ENCODE results near the gene MT1HL1. TPM values are rescaled to one million over a fixed set of nuclear protein-coding genes. Genes with fewer than 3 reads are reported as not detected.
A peak's percentile ranks its signal among the peaks of the same experiment; 100 is the strongest.

MT1HL1 gene
- total and polyA plus RNA-seq, 2 of the 8 experiments (the other 6 are each of a cell fraction or from before 2014, with no cell fraction given), result not detected

DNA sequence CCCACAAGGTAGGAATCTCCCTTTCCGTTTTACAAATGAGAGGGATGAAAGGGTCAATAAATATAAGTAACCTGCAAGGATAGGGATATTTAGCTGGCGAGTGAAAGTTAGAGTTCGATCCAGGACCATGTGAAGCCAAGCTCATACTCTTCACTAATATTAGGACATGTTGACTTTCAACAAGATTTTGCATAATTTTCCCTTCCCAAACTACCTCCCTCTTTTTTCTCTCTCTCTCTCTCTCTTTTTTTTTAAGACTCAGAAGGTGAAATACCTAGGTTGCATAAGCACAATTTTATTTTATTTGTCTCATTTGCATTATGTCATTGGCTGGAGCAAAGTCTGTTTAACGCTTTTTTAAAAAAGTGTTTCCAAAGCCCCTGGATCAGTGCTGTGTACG is 8.1 kb upstream of the MT1HL1 start:
- Histone ChIP-seq H3K79me2 (ENCODE audit: control insufficient read depth in 1 of 2, insufficient read depth in 2 of 2, low read length in 2 of 2) (no peaks in the 10 kb centered on the region), H2BK15ac (ENCODE audit: low read length) (no peak overlapping the region), H2BK20ac (ENCODE audit: low read length) (peak overlapping the region; percentile 41; the same call in 1 of the 2 replicates), H3K18ac (ENCODE audit: extremely low read depth, low read length) (no peak overlapping the region), H2BK5ac (ENCODE audit: low read depth, low read length) (no peak overlapping the region), H3K56ac (replicated peaks; ENCODE audit: insufficient read length, low read depth, low read length) (no peak overlapping the region), H3K4ac (replicated peaks; ENCODE audit: insufficient read length, low read depth, low read length) (no peak overlapping the region), H3K14ac (ENCODE audit: insufficient read length) (no peak overlapping the region), H2BK120ac (replicated peaks; ENCODE audit: low read depth, low read length) (no peak overlapping the region), H3K9me3 (ENCODE audit: insufficient read depth in 2 of 2, low read depth in 1 of 2, low read length in 1 of 2) (no peaks in the 10 kb centered on the region; a peak in 1 of 4 replicates), H3K23ac (ENCODE audit: insufficient read length) (no peak overlapping the region), H4K5ac (ENCODE audit: insufficient read length, low read depth, low read length) (no peak overlapping the region), H2AK5ac (ENCODE audit: low read depth, low read length) (no peak overlapping the region), H2BK12ac (ENCODE audit: low read depth, low read length) (peak overlapping the region; percentile 80; the same call in 1 of the 2 replicates), H2AFZ (ENCODE audit: low read length) (no peak overlapping the region), H3K9ac (replicated peaks in 1 of 4; ENCODE audit: extremely low read depth in 1 of 4, low read depth in 3 of 4, low read length in 3 of 4) (no peak overlapping the region), H3K4me3 (ENCODE audit: extremely low read depth in 1 of 4, insufficient read depth in 2 of 4, low read depth in 3 of 4, low read length in 4 of 4) (no peak overlapping the region), H3K79me1 (ENCODE audit: low read depth, low read length) (no peaks in the 10 kb centered on the region), H4K91ac (replicated peaks; ENCODE audit: insufficient read length, low read length) (no peak overlapping the region), H3K27me3 (replicated peaks in 1 of 4; ENCODE audit: control insufficient read depth in 3 of 4, extremely low read depth in 1 of 4, insufficient read depth in 3 of 4, low read length in 3 of 4) (no peaks in the 10 kb centered on the region), H3K4me2 (ENCODE audit: insufficient read depth in 1 of 2, low read depth in 2 of 2, low read length in 2 of 2) (no peak overlapping the region), H4K8ac (ENCODE audit: extremely low read depth, insufficient read depth, low read length) (no peak overlapping the region), H3K23me2 (ENCODE audit: low read depth, low read length) (0 out of 2 replicates have a peak, but pooled peaks cover 2% of the 10 kb centered on the region), H3K4me1 (replicated peaks in 1 of 4; ENCODE audit: control insufficient read depth in 3 of 4, insufficient read depth in 4 of 4, low read length in 3 of 4) (peaks cover 3 to 20% (median 8%) of the 10 kb centered on the region in 4 experiments), H3K36me3 (ENCODE audit: control insufficient read depth in 2 of 4, insufficient read depth in 4 of 4, low read length in 3 of 4) (no peaks in the 10 kb centered on the region), H4K20me1 (replicated peaks in 1 of 2; ENCODE audit: control insufficient read depth in 1 of 2, insufficient read depth in 2 of 2, low read length in 2 of 2) (no peaks in the 10 kb centered on the region), H3K27ac (ENCODE audit: low read depth, low read length) (no peak overlapping the region)
- no peak for DNase-seq (ENCODE audit: low read depth in 1 of 2, low spot score in 2 of 2)
- POLR2A ChIA-PET (ENCODE audit: partially characterized antibody), result no interaction called here
- 93% methylated on average over 5 of the region's 5 CpGs; no CpG with 5 or more reads in 1 of the 2 experiments for WGBS, 2 experiments (ENCODE audit: extremely low coverage in 1 of 2, insufficient coverage in 1 of 2, insufficient read length in 1 of 2, insufficient replicate concordance in 2 of 2, low coverage in 1 of 2, low lambda C conversion rate in 2 of 2, missing lambda C conversion rate in 1 of 2)
- no peak for FAIRE-seq
- TF ChIP-seq NANOG (IDR thresholded peaks at IDR 0.05; ENCODE audit: insufficient read depth, low read depth, low read length, poor library complexity, severe bottlenecking), result no peak
- no peak for TF ChIP-seq CREB1 (IDR thresholded peaks at IDR 0.05)
- TF ChIP-seq SP4 (IDR thresholded peaks at IDR 0.05; ENCODE audit: low read length), result no peak
- no peak for TF ChIP-seq PHF8 (conservative IDR thresholded peaks at IDR 0.05; ENCODE audit: low read depth, low read length)
- no peak for TF ChIP-seq RXRA (IDR thresholded peaks at IDR 0.05; ENCODE audit: insufficient read depth, low read depth, low read length)
- TF ChIP-seq POLR2A (IDR thresholded peaks at IDR 0.05; ENCODE audit: control extremely low read depth in 1 of 2, low read depth in 2 of 2, low read length in 2 of 2), result no peak
- TF ChIP-seq JUN (IDR thresholded peaks at IDR 0.05; ENCODE audit: low read depth, low read length), result no peak
- TF ChIP-seq TEAD4 (IDR thresholded peaks at IDR 0.05; ENCODE audit: low read depth, low read length), result no peak
- TF ChIP-seq GTF2F1 (IDR thresholded peaks at IDR 0.05; ENCODE audit: borderline replicate concordance, low read depth, low read length), result no peak
- TF ChIP-seq CBX8 (IDR thresholded peaks at IDR 0.05; ENCODE audit: borderline replicate concordance, low read depth, low read length), result no peak
- TF ChIP-seq BRCA1 (IDR thresholded peaks at IDR 0.05; ENCODE audit: low read depth, low read length), result no peak
- TF ChIP-seq NRF1 (IDR thresholded peaks at IDR 0.05; ENCODE audit: low read depth, low read length), result no peak
- no peak for TF ChIP-seq CHD2 (IDR thresholded peaks at IDR 0.05; ENCODE audit: low read length)
- TF ChIP-seq SRF (IDR thresholded peaks at IDR 0.05; ENCODE audit: low read depth, low read length), result no peak
- CTCF ChIA-PET (ENCODE audit: partially characterized antibody), result interaction anchor here (0.6 kb wide), 1 partner anchor 10 kb away, joined by 4 read pairs; no protein-coding TSS in a partner anchor
